AG10803 (cell line): ENCODE data around the gene UGCG.
"Not testable (repeated sequence)": the region's sequence is repeated elsewhere in the genome, so short reads cannot be mapped to it uniquely, and the experiment has no call there.

ENCODE experiments used
- DNase-seq: peaks from one replicate; pipeline ENCODE4 v3.0.0; 2010; ENCODE audit warnings: low read depth
- H3K4me3 ChIP-seq: 2 replicates; pipeline ENCODE4 v1.5.1; 2011; ENCODE audit warnings: mild to moderate bottlenecking, low read length, control low read depth
- CTCF ChIP-seq: conservative IDR thresholded peaks from 2 replicates; pipeline ENCODE4 v1.5.1; 2011; ENCODE audit warnings: mild to moderate bottlenecking, low read length, control low read depth, inconsistent platforms

UGCG gene

GRCh38 chr9:111940697-111941096 is 44.1 kb downstream of the UGCG start:
- DNase-seq, result peak; percentile 39
- no peak overlapping the region for H3K4me3 ChIP-seq
- no peak for TF ChIP-seq CTCF

GRCh38 chr9:111943200-111943599 is 46.6 kb downstream of the UGCG start:
- TF ChIP-seq CTCF, result no peak
- H3K4me3 ChIP-seq, result no peak overlapping the region
- no peak for DNase-seq

- no peak for TF ChIP-seq CTCF
- no peak for DNase-seq
- H3K4me3 ChIP-seq, result no peak overlapping the region
These were observed 47.1 kb downstream of the UGCG start for GRCh38 chr9:111943746-111944145.

GRCh38 chr9:111944241-111944866 is 47.7 kb downstream of the UGCG start:
- H3K4me3 ChIP-seq, result no peak overlapping the region
- DNase-seq, result peak; percentile 77
- no peak for TF ChIP-seq CTCF

- peak; percentile 89 for DNase-seq
- no peak for TF ChIP-seq CTCF
- no peak overlapping the region for H3K4me3 ChIP-seq
These were observed 48.6 kb downstream of the UGCG start for GRCh38 chr9:111945216-111945615.

- H3K4me3 ChIP-seq, DNase-seq: not testable (repeated sequence)
These were observed 51.5 kb downstream of the UGCG start for GRCh38 chr9:111948109-111948508.

- no peak overlapping the region for H3K4me3 ChIP-seq
- no peak for DNase-seq
- TF ChIP-seq CTCF, result no peak
These were observed 52.3 kb downstream of the UGCG start for GRCh38 chr9:111948951-111949350.

- TF ChIP-seq CTCF, result no peak
- no peak overlapping the region for H3K4me3 ChIP-seq
- DNase-seq, result peak; percentile 74
These were observed 53.3 kb downstream of the UGCG start for GRCh38 chr9:111949919-111950318.
